NCI-H460 (cell line): ENCODE data around the gene RANBP2. TPM values are rescaled to one million over a fixed set of nuclear protein-coding genes. Genes with fewer than 3 reads are reported as not detected.
"Not testable (repeated sequence)": the region's sequence is repeated elsewhere in the genome, so short reads cannot be mapped to it uniquely, and the experiment has no call there.

ENCODE experiments used
- DNase-seq: peaks from one replicate; pipeline ENCODE4 v3.0.0-alpha.2; 2016; ENCODE audit warnings: low read depth; ENCODE audit errors: extremely low read depth
- total RNA-seq: library from RNA; depleted of rRNA; stranded (reverse); fragments of >200 nt; shearing (Covaris generic); gene quantifications from 2 replicates; pipeline ENCODE4 v1.2.3, GENCODE V29; 2014

RANBP2 gene
- total RNA-seq, 1 experiment from 2014 or later: 56.3 TPM

DNA sequence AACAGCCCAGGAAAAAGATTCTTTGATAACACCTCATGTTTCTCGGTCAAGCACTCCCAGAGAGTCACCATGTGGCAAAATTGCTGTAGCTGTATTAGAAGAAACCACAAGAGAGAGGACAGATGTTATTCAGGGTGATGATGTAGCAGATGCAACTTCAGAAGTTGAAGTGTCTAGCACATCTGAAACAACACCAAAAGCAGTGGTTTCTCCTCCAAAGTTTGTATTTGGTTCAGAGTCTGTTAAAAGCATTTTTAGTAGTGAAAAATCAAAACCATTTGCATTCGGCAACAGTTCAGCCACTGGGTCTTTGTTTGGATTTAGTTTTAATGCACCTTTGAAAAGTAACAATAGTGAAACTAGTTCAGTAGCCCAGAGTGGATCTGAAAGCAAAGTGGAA is 48.6 kb downstream of the RANBP2 start:
- not testable (repeated sequence) for DNase-seq

DNA sequence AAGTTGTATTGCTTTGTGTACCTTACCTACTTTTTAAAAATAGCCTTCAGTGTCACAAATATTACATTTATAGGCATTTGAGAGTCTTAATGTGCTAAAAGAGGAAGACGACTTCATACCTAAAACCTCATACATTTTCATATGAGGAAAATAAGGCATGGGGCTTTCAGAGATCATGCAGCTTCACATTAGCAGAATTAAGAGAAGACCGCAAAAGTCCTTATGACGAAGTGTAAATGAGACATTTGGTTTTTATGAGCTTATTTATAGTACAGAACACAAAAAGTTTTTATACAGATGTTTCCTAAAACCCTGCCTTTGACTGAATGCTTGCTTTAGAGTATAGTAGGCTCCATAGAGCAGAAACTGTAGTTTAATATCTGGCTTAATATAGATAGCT is 57.2 kb downstream of the RANBP2 start:
- DNase-seq: no peak

DNA sequence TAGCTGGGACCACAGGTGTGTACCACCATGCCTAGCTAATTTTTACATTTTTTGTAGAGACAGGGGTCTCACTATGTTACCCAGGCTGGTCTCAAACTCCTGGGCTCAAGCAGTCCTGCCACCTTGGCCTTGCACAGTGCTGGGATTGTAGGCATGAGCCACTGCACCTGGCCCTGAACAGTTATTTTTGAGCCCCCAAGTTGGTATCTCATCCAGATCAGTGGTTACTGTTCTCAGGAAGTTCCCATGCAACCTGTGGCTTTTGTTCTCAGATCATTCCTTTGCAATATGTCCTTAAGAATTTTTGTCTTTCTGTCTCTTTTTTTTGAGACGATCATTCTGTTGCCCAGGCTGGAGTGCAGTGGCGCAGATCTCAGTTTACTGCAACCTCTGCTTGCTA is 59.6 kb downstream of the RANBP2 start:
- DNase-seq: no peak

DNA sequence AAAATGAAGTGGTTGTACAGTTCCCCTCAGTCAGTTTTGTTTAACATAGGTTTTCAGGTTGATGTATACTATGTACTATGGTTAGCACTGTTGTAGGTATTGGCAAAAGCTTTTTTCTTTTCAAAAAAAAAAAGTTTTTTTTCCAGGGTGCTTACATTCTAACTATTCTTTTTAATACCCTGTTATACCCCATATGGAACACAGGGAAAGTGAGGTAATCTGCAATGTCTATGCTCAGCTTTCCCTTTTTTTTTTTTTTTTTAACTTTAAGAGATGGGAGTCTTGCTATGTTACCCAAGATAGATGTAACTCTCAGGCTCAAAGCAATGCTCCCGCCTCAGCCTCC is 66.7 kb downstream of the RANBP2 start:
- DNase-seq: no peak

DNA sequence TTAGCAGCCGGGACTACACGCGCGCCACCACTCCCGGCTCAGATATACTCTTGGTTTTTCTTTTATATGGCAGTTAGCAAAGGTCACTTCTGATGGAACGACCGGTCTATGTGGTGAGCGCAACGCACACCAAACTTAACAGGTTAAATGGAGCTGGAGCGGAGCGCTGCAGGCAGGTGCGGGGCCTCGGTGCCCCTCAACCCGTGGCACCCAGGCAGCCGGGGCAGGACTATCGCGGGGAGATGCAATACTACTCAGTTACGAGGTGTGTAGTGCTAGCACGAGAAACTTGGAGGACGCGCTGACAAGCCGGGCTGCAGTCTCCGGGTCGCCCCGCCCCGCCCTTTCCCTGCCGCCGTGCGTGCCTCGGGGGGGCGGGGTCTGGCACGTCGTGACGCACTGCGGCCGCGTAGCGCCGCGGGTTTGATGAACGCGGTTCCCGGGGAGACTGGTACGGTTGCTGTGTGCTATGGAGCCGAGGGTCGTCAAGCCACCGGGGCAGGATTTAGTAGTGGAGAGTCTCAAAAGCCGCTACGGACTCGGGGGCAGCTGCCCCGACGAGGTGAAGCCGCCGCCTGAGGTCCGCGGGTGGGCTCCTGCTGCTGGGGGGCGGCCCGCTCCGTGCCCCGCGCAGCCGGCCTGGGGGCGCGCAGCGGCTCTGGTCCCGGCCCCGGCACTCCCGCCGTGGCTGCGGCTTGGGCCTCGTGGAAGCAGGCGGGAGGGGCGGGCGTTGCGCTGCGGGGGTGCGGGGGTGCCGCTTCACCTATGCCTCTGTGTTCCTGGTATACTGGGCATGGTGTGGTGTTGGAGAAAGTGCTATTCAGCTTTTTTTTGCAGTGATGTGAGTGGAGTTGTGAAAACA is 67.3 kb downstream of the RANBP2 start, which contains the start of gene CCDC138:
Gene CCDC138 (plus strand): TSS at position 418 of the 862 bp plus-strand sequence. CDS start 52 bp downstream, at position 470.
- peak; percentile 84 for DNase-seq

DNA sequence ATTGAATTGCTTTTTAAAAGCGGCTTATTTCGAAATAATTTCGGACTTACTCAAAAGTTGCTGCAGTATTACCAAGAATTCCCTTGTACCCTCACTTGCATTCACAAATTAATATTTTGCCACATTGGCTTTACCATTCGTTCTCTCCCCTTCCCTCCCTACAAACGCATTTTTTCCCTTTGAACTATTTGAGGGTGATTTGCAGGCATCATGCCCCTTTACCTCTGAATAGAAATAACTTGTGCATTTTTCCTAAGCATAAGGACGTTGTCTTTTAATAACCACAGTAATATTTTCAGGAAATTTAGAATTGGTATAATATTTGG is 67.9 kb downstream of the RANBP2 start:
- no peak for DNase-seq

DNA sequence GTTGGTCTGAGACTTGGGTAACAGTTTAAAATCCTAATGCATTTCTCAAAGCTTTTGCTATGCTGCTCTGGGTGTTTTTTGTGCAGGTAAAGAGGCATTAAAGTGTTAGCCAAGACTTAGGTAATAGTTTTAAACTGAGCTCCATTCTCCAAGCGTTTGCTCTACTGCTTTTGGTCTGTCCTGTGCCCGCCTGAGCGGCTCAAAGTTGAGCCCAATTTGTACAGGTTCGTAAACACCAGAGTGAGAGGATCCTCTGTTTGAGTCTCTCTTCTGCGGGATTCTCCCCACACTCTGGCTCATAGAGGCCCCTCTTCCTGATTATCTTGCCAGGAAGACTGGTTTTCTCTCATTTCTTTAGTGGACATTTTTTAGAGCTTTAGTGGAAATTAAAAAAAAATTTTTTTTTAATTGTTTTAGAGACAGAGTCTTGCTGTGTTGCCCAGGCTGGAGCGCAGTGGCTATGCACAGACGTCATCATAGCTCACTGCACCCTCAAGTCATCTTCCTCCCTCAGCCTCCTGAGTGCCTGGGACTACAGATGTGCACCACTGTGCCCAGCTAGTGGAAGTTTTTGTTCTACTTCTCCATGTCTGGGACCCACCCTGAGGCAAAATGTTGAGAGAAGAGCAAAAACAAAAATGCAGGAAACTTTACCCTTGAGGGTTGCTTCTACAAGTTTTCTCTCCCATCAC is 83.9 kb downstream of the RANBP2 start:
- DNase-seq: no peak

DNA sequence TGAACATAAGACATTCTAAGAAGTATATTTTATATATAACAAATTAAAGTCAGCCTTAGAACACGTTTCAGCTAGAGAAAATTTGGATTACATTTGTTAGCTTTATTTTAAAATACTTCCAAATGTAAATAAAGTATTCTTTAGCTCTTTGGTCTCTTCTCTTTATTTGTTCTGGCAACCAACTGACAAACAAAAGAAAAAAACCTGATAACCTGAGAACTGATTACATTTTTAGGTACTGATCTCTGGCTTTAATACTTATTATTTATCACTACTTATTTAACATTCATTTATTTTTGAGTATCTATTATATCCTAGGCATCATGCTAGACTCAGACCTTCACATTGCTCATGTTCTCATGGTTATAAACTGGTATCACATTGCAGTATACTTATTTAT is 85.8 kb downstream of the RANBP2 start:
- DNase-seq: no peak

DNA sequence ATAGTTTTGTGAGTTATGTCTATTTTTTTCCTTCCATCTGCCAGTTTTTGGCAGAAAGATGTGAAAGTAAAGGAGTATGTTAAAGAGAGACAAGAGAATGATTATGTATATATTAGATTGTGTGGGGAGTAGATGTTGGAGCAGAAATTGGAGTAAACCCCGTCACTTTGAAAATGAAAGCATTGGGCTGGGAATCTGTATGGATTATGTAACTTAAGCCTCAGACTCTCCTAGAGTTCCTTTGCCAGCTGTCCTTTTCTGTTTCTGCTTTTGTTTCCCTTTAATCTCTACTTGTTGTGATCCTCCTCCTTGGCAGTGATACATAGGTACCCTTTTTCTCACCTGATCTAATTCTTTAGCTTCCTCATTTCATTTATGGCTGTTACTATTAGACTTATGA is 86.5 kb downstream of the RANBP2 start:
- no peak for DNase-seq

DNA sequence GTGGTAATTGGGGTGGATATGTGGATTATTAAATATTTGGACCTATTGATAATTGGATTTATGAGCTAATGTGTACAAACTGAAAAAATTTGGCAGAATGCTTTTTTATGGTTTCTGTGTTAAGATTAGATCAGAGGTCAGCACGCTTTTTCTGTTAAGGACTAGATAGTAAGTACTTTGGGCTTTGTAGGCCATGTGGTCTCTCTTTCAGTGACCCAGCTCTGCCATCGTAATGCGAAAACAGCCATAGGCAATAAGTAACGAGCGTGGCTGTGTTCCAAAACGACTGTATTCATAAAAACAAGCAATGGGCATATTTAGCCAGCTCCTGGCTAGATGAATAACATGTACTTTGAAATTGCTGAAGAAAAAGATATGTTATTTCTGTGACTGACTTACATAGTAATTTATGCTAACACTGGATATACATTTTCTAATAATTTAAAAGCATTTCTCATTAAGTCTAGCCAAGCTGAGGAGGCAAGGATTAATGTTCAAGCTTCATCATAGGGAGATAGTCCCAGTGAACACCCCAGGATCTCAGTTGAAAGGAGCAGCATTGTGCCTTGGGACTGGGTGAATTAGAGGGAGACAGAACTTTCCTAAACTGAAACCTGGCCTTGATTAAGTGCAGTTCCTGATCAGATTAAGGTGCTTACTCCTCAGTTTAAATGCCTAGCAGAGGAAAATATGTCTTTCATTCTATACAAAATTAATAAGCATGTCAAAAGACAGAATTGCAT is 87.3 kb downstream of the RANBP2 start:
- no peak for DNase-seq

DNA sequence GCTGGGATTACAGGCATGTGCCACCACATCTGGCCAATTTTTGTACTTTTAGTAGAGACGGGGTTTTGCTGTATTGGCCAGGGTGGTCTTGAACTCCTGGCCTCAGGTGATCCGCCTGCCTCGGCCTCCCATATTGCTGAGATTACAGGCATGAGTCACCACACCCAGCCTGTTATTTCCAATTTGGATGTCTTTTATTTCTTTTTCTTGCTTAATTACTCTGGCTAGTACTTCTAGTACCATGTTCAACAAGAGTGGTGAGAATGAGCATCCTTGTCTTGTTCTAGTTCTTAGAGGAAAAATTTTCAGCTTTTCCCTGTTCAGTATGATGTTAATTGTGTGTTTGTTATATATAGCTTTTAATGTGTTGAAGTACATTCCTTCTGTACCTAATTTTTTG is 90.7 kb downstream of the RANBP2 start:
- DNase-seq: no peak

DNA sequence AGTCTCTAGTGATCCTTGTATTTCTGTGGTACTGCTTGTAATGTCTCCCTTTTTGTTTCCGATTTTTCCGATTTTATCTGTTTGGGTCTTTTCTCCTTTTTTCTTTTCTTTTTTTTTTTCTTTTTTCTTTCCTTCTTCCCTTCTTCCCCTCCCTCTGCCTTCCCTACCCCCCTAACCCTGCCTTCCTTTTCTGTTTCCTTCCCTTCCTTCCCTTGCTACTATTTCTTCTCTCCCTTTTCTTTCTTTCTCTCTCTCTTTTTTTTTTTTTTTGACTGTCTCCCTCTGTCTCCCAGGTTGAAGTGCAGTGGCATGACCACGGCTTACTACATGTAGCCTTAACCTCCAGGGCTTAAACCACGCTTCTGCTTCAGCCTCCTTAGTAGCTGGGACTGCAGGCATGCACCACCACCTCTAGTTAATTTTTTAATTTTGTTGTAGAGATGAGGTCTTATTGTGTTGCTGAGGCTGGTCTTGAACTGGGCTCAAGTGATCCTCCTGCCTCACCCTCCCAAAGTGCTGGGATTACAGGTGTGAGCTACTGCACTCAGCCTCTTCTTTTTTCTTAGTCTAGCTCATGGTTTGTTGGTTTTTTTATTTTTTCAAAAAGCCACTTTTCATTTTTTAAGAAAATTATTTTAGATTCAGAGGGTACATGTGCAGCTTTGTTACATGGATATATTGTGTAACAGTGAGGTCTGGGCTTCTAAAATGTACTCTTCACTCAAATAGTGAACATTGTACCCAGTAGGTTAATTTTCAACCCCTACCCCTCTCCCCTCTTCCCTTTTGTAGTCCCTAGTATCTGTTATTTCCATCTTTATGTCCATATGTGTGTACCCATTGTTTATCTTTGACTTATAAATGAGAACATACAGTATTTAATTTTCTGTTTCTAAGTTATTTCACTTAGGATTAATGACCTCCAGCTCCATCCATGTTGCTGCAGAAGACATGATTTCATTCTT is 92.0 kb downstream of the RANBP2 start:
- no peak for DNase-seq

DNA sequence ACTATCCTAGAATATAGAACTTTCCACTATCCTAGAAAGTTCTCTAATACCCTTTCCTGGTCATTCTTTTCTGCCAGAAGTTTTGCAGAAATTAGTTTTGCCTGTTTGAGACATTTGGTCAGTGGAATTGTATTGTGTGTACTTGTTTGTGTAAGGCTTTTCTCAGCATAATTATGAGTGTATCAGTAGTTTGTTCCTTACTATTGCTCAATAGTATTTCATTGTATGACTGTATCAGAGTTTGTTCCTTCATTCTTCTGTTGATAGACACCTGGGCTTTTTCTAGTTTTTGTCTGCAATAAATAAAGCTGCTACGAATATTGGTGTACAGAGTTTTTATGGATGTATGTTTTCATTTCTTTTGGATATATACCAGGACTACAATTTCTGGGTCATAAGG is 94.5 kb downstream of the RANBP2 start:
- no peak for DNase-seq

DNA sequence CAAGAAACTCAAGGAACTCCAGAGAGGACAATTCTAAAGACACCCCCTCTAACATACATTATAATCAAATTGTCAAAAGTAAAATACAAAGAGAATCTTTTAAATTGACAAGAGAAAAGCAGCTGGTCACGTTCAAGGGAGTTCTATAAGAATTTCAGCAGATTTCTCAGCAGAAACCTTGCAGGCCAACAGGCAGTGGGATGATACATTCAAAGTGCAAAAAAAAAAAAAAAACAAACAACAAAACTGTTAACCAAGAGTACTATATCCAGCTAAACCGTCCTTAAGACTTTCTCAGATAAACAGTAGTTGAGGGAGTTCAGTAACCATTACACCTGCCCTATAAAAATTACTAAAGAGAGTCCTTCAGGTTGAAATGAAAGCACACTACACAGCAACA is 101.2 kb downstream of the RANBP2 start:
- DNase-seq: no peak

DNA sequence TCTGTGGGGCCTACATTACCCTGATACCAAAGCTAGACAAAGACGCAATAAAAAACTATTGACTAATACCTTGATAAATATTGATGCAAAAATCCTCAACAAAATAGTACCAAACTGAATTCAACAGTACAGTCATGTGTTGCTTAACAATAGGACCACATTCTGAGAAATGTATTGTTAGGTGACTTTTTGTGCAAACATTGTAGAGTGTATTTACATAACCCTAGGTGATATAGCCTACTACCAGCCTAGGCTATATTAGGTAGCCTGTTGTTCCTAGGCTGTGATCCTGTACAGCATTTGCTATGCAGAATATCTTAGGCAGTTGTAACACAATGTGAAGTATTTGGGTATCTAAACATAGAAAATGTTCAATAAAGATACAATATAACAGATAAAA is 104.0 kb downstream of the RANBP2 start:
- no peak for DNase-seq

DNA sequence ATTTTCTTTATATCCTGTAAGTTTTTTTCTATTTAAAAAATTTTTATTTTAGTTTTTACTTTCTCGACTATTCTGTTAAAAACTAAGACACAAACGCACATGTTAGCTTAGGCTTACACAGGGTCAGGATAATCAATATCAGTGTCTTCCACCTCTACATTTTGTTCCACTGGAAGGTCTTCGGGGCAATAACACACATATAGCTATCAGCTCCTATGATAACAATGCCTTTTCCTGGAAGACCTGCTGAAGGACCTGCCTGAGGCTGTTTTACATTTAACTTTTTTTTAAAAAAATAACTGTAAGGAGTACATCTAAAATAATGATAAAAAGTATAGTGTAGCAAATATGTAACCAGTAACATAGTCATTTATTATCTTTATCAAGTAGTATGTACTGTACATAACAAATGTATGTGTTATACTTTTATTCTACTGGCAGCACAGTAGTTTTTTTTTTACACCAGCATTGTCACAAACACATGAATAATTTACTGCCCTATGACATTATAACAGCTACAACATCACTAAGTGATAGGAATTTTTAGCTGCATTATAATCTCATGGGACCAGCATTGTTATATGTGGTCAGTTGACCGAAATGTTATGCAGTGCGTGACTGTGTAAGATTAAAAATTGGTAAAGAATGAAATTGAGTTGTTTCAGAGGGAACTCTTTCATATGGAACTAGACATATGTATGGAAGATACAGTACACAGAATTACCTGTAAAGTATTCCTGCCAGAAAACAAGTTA is 105.2 kb downstream of the RANBP2 start:
- DNase-seq: no peak

DNA sequence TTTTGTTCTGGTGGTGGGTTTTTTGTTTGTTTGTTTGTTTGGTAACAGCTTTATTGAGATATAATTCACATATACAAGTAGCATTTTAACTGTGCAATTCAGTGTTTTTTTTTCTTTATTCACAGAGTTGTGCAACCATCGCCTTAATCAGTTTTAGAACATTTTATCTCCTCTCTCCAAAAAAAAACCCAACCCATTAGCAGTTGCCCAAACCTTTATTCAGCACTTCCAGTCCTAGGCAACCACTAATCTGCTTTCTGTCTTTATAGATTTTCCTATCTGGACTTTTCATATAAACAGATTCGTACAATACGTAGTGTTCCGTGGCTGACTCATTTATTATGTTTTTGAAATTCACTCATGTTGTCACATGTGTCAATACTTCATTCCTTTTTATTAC is 106.0 kb downstream of the RANBP2 start:
- no peak for DNase-seq

DNA sequence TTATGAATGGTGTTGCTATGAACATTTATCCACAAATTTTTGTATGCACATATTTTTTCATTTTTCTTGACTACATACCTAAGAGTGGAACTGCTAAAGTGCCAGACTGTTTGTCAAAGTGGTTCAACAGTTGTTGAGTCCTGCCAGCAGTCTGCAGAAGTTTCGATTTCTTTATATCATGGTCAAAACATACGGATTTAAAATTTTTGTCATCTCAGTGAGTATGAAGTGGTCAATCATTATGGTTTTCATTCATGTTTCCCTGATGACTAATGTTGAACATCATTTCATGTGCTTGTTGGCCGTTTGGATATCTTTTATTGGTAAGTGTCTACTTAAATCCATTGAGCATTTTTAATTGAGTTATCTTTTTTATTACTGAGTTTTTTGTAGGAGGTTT is 106.5 kb downstream of the RANBP2 start:
- DNase-seq: no peak

DNA sequence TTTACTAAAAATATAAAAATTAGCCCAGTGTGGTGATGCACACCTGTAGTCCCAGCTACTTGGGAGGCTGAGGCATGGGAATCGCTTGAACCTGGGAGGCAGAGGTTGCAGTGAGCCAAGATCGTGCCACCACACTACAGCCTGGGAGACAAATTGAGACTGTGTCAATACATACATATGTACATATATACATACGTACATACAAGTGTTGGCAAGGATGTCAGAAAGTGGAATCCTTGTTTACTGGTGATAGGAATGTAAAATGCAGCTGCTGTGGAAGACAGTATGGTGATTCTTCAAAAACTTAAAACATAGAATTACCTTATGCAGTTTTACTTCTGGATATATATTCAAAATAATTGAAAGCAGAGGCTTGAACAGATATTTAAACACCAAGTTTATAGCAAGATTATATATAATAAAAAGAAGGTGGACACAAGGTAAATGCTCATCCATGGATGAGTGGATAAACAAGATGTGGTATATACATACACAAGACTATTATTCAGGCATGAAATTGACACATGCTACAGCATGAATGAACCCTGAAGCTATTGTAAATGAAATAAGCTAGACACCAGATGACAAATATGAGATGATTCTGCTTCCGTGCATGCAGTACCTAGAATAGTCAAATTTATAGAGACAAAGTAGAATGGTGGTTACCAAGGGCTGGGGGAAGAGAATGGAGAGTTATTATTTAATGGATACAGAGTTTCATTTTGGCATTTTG is 110.5 kb downstream of the RANBP2 start:
- no peak for DNase-seq
